NCI-H1417 (cell line): ENCODE measurements around the gene NPC1L1.

Source experiments
- DNase-seq, 3 experiments: peaks; one replicate each; lab custom pipeline; 2025; lab: John Stamatoyannopoulos, UW

NPC1L1 gene

GRCh38 chr7:44541028-44541869 is at the start of gene NPC1L1:
Gene NPC1L1 (minus strand): TSS chr7:44541330. CDS start chr7:44541259, 71 bp downstream.
- no peak for DNase-seq

DNA sequence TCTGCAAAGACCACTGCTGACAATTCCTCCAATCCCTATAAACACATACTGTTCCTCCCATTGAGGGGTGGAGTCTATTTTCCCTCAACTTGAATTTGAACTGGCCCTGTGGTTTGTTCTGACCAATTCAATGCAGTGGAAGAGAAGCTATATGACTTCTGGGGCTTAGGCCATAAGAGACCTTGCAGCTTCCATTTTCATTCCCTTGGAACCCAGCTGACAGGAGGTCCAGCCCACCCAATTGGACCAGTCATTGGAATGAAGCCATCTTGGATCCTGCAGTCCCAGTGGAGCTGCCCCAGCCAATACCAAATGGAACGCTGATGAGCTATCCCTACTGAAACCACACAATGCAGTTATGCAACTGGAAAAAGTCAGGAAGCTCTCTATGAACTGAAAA is 49.8 kb upstream of the NPC1L1 start:
- no peak for DNase-seq

GRCh38 chr7:44587843-44588711 is 46.9 kb upstream of the NPC1L1 start:
- peak; percentile 17 to 79 (median 27) for DNase-seq

DNA sequence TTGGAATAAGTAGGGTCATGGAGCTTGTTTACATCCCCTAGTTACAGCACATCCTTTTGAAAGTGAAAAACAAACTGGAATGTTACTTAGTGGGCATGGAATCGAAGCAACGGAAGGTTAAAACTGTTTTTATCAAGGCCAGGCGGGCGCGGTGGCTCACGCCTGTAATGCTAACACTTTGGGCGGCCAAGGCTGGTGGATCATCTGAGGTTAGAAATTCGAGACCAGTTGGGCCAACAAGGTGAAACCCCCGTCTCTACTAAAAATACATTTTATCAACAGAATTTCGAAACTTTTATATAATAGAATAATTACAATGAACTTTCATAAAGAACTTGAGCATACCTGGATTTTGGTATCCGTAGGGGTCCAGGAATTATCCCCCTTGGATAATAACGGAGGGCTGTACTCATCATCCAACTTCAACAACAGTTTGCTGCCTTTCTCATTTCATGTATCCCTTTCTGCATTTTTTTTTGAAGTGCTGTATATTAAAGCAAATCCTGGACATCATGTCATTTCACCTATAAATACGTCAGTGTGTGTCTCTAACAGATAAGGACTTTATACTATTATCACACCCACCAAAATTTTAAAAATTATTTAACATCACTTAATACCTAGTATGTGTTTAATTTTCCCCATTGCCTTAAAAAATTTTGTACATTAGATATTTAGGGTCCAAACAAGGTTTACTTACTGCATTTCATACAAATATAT is 42.2 kb upstream of the NPC1L1 start:
- DNase-seq = no peak

GRCh38 chr7:44581879-44582603 is 40.9 kb upstream of the NPC1L1 start, which contains the start of gene TMED4:
Gene TMED4 (minus strand): TSS chr7:44582231. CDS start chr7:44582206, 25 bp downstream.
- peak; percentile 98 to 100 (median 99) for DNase-seq

- peak in 1 of 3 experiments; percentile 13 for DNase-seq
These were observed 40.1 kb upstream of the NPC1L1 start for GRCh38 chr7:44580945-44581878.

DNA sequence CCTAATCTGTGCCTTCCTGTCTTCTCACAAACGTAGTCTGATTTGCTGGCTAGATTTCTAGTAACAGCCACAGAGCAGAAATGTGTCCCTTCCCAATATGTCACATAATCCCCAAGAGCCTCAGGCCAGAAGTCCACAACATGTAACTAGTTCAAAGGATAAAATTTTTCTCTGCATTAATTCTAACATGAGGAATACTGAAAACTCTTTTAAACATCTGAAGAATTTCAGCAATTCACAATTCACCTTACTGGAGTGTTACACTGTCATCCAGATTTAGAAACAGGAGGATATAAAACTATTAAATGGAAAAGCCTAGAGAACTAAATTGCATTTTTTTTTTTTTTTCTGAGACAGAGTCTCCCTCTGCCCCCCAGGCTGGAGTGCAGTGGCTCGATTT is 35.1 kb upstream of the NPC1L1 start:
- no peak for DNase-seq

DNA sequence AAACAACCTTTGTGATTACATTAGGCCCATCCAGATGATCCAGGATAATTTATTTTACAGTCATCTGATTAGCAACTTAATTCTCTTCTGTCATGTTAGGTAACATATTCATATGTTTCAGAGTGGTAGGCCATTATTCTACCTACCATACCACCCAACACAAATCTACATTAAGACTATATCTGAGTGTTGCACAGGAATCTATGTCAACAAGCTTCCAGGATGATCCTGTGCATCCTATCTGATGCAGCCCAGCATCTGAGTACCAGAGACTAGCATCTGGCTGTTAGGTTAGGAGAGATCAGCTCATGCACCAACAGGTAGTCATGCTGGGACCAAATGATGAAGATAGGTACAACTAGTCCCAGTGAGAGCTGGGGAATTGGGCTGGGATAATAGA is 33.9 kb upstream of the NPC1L1 start:
- DNase-seq = no peak

GRCh38 chr7:44574287-44574872 is 33.2 kb upstream of the NPC1L1 start:
- DNase-seq = peak in 1 of 3 experiments; percentile 39

DNA sequence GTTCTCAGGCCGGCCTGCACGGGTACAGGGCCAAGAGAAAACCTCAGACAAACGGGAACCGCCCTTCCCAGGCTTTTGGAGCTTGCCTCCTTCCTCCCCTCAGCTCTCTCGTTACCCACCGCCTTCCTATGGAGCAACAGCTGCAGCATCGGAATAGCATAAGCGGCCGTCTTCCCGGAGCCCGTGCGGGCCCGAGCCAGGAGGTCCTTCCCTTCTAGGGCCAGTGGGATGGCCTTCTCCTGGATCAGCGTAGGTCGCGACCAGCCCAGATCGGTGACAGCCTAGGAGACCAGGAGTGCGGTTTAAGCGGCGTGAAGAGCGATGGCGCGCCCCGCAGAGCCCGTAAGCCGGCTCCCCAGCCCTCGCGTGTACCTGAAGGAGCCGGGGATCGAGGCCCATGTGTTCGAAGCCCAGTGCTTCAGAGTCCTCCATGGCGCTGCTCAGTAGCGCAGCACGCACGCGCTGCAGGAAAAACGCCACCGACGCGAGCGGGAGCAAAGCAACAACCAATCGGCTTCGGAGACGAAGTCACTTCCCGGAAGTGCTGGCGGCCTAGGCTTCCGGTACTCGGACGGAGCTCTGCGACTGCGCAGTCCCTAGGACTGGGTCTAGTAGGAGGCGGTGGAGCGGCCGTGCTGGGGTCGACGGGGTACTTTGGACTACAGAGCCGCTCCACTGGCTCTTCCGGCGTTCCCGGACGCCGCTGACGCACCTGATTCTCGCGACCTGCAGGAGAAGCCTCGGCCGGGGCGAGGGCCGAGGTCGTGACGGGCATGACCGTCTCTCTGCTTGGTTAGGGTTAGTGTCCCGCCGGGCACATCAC is 32.5 kb upstream of the NPC1L1 start, which contains the start of gene DDX56:
TSS of gene DDX56 (minus strand) at position 445 of the 823 bp plus-strand sequence. CDS start at position 432, 13 bp downstream.
- DNase-seq = peak; percentile 95 to 97 (median 97)

GRCh38 chr7:44572771-44573170 is 31.6 kb upstream of the NPC1L1 start:
- DNase-seq = no peak

DNA sequence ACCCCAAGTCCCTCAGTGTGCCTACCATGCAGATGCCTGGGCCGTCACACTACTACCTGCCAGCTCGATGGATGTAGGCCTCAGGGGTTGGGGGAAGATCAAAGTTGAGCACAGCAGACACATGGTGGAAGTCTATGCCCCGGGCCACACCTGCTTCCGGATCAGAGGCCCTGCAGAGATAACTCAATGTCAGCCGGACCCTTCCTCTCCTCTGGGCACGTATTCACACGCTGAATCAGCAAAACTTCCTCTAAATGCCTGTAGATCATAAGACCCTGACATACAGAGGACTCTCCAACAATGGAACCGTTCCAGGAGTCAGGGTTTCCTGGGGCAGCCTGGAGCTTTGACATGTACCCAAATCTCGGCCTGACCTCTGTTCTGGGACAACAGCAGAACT is 28.8 kb upstream of the NPC1L1 start:
- DNase-seq = no peak

DNA sequence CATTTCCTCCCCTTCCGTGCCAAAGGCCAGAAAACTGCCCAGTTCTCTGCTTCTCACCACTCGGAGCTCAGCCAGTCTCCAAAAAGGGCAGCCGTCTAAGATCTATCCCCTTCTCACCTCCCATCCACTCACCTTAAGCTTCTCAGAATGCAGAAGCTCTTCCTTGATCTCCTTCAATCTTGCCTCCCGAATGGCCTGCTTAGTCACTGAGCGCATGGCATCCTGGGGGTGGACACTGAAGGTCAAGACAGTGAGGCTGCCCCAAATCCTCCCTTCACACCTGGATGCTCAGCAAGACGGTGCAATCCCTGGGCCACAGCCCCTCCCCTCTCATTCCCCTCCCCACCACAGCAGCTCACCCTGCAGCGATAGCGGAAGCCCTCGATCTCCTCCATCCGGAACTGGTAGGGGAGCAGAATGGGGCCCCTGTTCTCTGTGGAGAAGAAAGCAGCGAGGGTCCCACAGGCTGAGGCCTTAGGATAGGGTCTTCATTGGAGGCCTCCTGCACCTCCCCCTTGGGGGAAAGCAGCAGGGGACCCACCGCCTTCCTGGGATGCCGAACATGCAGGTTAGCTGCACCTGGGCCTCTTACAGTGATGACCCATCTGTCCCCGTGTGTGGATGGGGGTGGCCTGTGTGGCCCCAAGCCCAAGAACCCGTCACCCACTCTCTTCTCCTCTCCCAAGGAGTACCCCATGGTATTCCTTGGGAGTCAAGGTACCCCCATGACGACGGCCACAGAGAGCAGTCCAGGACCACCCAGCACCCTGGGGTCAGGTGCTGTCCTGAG is 27.8 kb upstream of the NPC1L1 start:
- no peak for DNase-seq

DNA sequence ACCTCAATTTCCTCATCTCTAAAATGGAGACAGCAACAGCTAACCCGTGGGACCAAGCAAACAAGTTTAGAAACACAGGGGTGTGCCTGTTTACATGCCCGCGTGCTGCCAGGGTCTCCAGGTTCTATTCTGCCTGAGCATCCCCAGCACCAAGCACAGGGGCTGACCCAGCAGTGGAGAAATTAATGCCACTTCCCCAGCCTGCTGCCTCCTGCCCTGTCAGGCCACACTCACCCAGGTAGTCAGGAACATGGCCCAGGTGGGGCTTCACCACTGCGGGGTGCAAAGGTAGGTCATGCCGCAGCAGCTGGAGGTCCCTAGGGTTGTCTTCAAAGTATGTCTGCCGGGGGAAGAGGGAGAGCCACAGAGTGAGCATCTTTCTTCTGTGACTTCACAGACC is 26.8 kb upstream of the NPC1L1 start:
- DNase-seq = no peak

- no peak for DNase-seq
These were observed 25.6 kb upstream of the NPC1L1 start for GRCh38 chr7:44566680-44567079.

DNA sequence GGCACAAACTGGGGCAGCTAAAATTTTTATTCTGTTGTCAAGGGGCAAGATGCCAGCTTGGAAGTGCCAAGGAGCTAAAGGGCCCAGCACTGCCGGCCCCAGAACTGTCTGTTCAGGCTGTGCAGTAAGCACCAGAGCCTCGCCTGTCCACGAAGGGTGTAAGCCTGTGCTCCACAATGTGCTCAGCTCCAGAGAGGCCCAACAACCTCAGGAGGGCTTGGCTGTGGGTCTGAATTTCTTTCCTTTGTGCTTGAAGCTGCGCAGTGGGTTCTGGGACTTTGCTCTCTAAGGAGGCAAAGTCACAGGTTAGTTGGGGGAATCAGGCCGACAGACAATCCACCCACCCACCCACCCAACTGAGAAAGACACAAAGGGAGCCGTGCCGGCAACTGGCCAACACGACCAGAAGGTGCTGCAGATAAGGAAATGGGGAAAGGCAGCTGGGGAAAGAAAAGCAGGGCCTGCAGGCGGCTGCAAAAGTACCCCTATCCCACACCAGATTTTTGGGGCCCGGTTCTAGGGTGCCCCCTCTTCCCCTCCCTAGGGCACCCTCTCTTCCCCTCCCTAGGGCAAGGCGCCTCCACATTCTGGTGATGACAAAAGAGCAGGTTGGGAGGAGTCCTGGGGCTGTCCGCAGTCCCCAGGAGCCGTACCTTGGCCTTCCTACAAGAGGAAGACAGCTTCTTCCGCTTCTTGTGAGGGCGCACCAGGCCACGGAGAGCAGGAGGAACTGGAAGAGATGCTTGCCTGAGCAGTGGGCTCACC is 24.8 kb upstream of the NPC1L1 start:
- DNase-seq = peak in 1 of 3 experiments; percentile 57

DNA sequence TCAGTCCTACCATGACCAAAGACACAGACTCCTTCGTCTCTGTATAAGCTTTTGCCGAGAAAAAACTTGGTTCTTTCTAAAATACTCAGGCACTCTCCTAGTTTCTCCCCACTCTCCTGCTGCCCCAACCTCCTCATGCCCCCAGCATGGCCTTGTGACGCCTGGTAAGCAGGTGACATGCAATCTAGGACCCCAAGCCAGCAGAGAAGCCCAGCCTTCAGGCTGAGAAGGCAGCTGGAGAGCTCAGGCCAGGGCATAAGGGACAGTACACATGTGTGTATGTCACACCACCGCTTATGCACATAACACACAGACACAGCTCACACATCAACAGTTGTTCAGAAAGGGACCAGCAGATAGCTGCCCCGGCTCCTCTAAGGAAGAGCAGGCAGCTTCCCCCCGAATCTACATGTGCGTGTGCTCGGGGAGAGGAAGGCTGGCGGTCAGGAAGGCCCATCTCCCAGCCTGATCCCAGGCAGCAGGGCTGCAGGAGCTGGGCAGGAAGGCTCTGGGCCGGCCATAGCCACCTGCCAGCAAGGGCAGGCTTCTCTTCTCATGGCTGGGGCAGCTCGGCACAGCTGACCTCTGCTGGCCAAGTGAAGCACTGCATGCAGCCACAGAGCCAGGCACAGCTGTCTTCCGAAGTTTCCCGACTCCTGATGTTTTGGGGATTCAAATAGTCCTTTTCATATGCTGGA is 24.1 kb upstream of the NPC1L1 start:
- peak; percentile 21 to 69 (median 45) for DNase-seq
